ENCODE data around the gene DNAJB7. TPM values are rescaled to one million over a fixed set of nuclear protein-coding genes. Genes with fewer than 3 reads are reported as not detected.

The DNAJB7 gene
- not detected in 2 replicates for total RNA-seq

GRCh38 chr22:40862013-40862412 is at the start of gene DNAJB7:
Gene DNAJB7 (minus strand): TSS chr22:40862113. CDS start chr22:40861994, 119 bp downstream.

DNA sequence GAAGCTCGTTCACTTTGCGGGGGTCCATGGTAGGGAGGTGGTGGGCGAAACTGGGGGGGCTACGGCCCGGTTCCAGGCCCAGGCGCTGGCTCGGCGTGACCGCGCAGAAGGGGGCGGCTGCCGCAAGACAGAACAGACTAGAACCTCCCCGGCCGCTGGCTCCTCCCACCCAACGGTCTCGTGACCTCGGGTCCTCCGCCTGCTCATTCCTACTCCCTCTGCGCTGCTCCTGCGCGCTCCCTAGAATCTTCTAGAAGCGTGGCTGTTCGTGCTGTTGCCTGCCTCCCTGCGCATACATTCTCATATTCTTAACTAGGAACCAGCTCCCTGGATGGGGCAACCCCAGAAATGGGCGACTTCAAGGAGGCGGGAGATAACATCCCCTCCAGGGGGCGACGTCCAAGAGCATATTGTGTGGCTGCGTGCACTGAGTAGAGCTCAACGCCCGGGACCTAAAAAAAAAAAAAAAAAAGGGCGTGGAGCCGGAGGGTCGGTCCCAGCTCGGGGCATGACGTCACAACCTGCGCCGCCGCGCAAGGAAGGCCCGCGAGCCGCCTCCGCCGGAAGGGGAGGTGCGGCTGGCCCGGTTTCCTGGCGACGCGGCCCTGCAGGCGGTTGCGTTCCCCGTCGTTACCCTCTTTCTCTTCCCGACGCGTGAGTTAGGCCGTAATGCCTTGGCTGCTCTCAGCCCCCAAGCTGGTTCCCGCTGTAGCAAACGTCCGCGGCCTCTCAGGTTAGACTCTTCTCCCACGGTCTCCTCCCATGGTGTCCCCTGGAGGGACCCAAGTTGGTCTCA is 5.2 kb downstream of the DNAJB7 start, which contains the start of the genes ST13 and XPNPEP3:
Gene ST13 (minus strand): TSS at position 127 of the 796 bp plus-strand sequence. CDS start 99 bp downstream, at position 28.
Gene XPNPEP3 (plus strand): TSS at position 636 of the 796 bp plus-strand sequence. CDS start 34 bp downstream, at position 670.

GRCh38 chr22:40818747-40819598 is 42.9 kb downstream of the DNAJB7 start, which contains the start of gene SLC25A17:
Gene SLC25A17 (minus strand): TSS chr22:40819346. CDS start chr22:40819248, 98 bp downstream.

Other genes with a start within 250 kb of the DNAJB7 start
- 16.8 and 17.2 TPM in 2 replicates for gene MRTFA, start 225.4 kb downstream of the DNAJB7 start, total RNA-seq
- gene MCHR1, start 182.6 kb downstream of the DNAJB7 start, total RNA-seq = 0.11 TPM in 1 of 2 replicates, not detected in the other
- gene SLC25A17, start 42.8 kb downstream of the DNAJB7 start, total RNA-seq = 15.8 and 19.1 TPM in 2 replicates
- gene ST13, start 5.5 kb downstream of the DNAJB7 start, total RNA-seq = 202 and 254 TPM in 2 replicates
- 5.1 and 7.4 TPM in 2 replicates for gene XPNPEP3, start 5.0 kb downstream of the DNAJB7 start, total RNA-seq
- 69.2 and 79.3 TPM in 2 replicates for gene RBX1, start 89.3 kb upstream of the DNAJB7 start, total RNA-seq
- gene EP300, start 230.5 kb upstream of the DNAJB7 start, total RNA-seq = 35.5 and 37.7 TPM in 2 replicates